Progenitor cell of endocrine pancreas (in vitro differentiated cells): ENCODE measurements around the gene LRRC8B. TPM values are rescaled to one million over a fixed set of nuclear protein-coding genes. Genes with fewer than 3 reads are reported as not detected.
"Not testable (repeated sequence)": the region's sequence is repeated elsewhere in the genome, so short reads cannot be mapped to it uniquely, and the experiment has no call there.

Experiments used
- DNase-seq: peaks from one replicate; pipeline ENCODE4 v3.0.0; 2021; ENCODE audit warnings: low spot score; ENCODE audit not compliant: unreplicated experiment
- H3K27ac Mint-ChIP-seq: 2 replicates; pipeline ENCODE4 v1.8.0; 2021; ENCODE audit warnings: mild to moderate bottlenecking, moderate library complexity, mixed read lengths
- H3K27me3 Mint-ChIP-seq: 2 replicates; pipeline ENCODE4 v1.8.0; 2021; ENCODE audit warnings: mixed read lengths
- H3K36me3 Mint-ChIP-seq: 2 replicates; pipeline ENCODE4 v1.8.0; 2022; ENCODE audit warnings: mixed read lengths; ENCODE audit not compliant: insufficient read depth
- H3K4me1 Mint-ChIP-seq: 2 replicates; pipeline ENCODE4 v1.8.0; 2021; ENCODE audit warnings: low read depth, mixed read lengths
- H3K4me3 Mint-ChIP-seq: 2 replicates; pipeline ENCODE4 v1.8.0; 2021; ENCODE audit warnings: low read depth, mild to moderate bottlenecking, moderate library complexity, mixed read lengths
- H3K9me3 Mint-ChIP-seq: 2 replicates; pipeline ENCODE4 v1.8.0; 2021; ENCODE audit warnings: low read depth, mixed read lengths
- CTCF ChIP-seq: fragments of 200-600 bp; sonication (generic); IDR thresholded peaks from one replicate; pipeline ENCODE4 v1.5.0; 2021; ENCODE audit warnings: antibody characterized with exemption, mild to moderate bottlenecking; ENCODE audit not compliant: unreplicated experiment
- total RNA-seq: library from RNA; stranded (reverse); gene quantifications from 2 replicates; pipeline ENCODE4 v1.2.1, GENCODE V29; 2021

The LRRC8B gene
- total RNA-seq, 1 donor from 2014 or later, result 22.2 TPM

- H3K4me3 Mint-ChIP-seq, result no peak overlapping the region
- H3K36me3 Mint-ChIP-seq, result no peaks in the 10 kb centered on the region
- peaks cover 2% of the 10 kb centered on the region for H3K4me1 Mint-ChIP-seq
- no peak for TF ChIP-seq CTCF
- H3K27ac Mint-ChIP-seq, result no peak overlapping the region
- peaks cover under 1% of the 10 kb centered on the region for H3K9me3 Mint-ChIP-seq
- peaks cover under 1% of the 10 kb centered on the region for H3K27me3 Mint-ChIP-seq
- no peak for DNase-seq
These were observed 22.6 kb upstream of the LRRC8B start for GRCh38 chr1:89502042-89502441.

- DNase-seq, result no peak
- H3K27me3 Mint-ChIP-seq, result peaks cover 3% of the 10 kb centered on the region
- peaks cover 4% of the 10 kb centered on the region for H3K9me3 Mint-ChIP-seq
- H3K36me3 Mint-ChIP-seq, result no peaks in the 10 kb centered on the region
- no peak for TF ChIP-seq CTCF
- no peak overlapping the region for H3K27ac Mint-ChIP-seq
- no peak overlapping the region for H3K4me3 Mint-ChIP-seq
- H3K4me1 Mint-ChIP-seq, result peaks cover 2% of the 10 kb centered on the region
These were observed 21.7 kb upstream of the LRRC8B start for GRCh38 chr1:89502895-89503294.

- Mint-ChIP-seq H3K27me3 (peaks cover 3% of the 10 kb centered on the region), H3K4me3 (no peak overlapping the region), H3K36me3 (peaks cover 4% of the 10 kb centered on the region), H3K9me3 (peaks cover 9% of the 10 kb centered on the region), H3K27ac (no peak overlapping the region), H3K4me1 (peaks cover 2% of the 10 kb centered on the region)
- TF ChIP-seq CTCF, result no peak
- no peak for DNase-seq
These were observed 20.9 kb upstream of the LRRC8B start for GRCh38 chr1:89503690-89504089.

GRCh38 chr1:89510061-89510460, 14.6 kb upstream of the LRRC8B start:
- not testable (repeated sequence) for H3K36me3 Mint-ChIP-seq, H3K27me3 Mint-ChIP-seq, DNase-seq, H3K4me3 Mint-ChIP-seq, H3K27ac Mint-ChIP-seq, H3K4me1 Mint-ChIP-seq
- peaks cover 35% of the 10 kb centered on the region for H3K9me3 Mint-ChIP-seq

DNA sequence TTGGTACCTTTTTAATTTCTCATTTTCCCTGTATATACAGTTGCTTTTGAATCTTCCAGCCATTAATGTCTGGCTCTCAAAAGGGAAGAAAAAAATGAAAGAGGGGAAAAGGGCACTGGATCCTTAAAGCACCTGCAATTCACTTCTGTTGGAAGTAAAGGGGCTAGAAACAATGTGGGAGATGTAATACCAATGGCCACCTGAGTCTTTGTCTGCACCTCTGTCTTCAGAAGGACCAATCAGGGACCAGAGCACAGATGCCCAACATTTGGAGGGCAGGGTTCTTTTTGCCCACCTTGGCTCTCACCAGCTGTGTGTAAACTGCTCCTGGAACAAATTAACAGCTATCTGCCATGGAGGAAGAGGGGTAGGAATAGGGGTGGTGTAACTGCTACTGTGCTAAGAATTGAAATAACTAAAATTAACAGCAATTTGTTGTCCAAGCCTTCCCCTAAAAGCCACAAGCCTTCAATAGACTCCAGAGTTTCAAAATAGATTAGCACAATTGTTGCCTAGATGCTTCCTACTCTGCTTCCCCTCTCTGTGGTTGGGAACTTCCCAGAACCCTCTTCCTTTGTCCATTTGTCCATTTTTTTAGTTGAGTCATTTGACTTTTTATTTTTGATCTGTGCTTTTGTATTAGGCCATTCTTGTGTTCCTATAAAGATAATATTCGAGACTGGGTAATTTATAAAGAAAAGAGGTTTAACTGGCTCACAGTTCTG, 11.5 kb upstream of the LRRC8B start:
- Mint-ChIP-seq H3K36me3 (peaks cover 5% of the 10 kb centered on the region), H3K4me1 (no peaks in the 10 kb centered on the region), H3K9me3 (peaks cover 28% of the 10 kb centered on the region), H3K27me3 (no peaks in the 10 kb centered on the region), H3K27ac (no peak overlapping the region), H3K4me3 (no peak overlapping the region)
- DNase-seq, result no peak
- no peak for TF ChIP-seq CTCF

DNA sequence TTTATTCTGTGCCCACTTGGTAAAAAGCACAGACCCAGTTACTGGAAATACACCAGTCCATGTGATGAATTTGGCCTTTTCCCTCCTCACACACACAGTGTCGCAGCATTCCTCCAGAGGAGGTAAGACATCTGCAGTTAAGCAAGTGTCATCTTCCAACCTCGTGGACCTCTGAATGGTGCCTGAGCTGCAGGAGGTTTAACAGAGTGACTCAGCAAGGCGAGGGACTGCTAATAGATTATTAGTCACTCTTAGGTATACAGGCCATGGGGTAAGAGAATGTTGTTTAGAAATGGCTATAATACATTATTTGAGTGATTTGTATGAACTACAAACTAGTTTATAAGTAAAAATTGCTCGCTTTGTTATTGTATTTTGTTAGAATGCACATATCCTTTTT, 8.6 kb upstream of the LRRC8B start:
- peaks cover 23% of the 10 kb centered on the region for H3K9me3 Mint-ChIP-seq
- no peaks in the 10 kb centered on the region for H3K4me1 Mint-ChIP-seq
- no peak for TF ChIP-seq CTCF
- no peak for DNase-seq
- no peak overlapping the region for H3K27ac Mint-ChIP-seq
- H3K36me3 Mint-ChIP-seq, result peaks cover 3% of the 10 kb centered on the region
- no peak overlapping the region for H3K4me3 Mint-ChIP-seq
- no peaks in the 10 kb centered on the region for H3K27me3 Mint-ChIP-seq
